ENCODE results near the gene SUSD4. TPM values are rescaled to one million over a fixed set of nuclear protein-coding genes. Genes with fewer than 3 reads are reported as not detected.

Gene SUSD4
- total and polyA plus RNA-seq, 2 donors (not counting 1 experiment from before 2014, with no cell fraction given), result 0.33 TPM; not detected in 1

DNA sequence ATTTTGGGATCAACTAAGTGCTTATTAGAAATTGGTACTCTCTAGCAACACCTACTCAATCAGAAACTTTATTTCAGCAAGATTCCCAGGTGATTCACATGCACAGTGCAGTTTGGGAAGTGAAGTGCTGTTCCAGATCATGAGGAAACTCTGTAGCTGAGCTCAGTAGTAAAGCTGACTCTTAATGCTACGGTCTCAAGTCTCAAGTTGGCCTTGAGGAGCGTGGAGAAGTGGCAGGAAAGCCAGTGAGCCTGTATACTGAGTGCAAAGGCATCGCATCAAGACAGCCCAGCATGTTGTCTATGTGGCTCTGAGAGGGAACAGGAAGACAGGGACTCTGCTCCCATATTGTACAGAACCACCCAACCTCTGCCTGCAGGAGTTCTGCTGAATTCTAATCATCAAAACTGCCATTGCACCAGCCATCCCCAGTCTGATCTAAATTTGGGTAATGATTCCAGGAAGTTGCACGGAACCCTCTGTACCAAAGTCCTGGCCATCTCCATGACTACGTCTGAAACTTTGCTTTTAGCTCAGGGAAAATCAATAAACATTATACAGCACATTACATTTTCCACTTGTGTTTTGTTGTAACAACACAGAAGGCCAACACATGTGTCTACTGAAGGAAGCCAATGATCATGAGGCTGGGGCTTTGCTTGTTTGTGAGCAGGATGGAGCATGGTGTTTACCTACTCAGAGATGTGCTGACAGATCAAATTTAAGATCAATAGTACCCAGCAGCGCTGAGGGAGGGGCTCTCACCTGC, 115.8 kb downstream of the SUSD4 start:
- H3K9me3 ChIP-seq (ENCODE audit: control insufficient read depth, insufficient read depth, low read depth, low read length), result no peaks in the 10 kb centered on the region
- no peak overlapping the region for H3K4me2 ChIP-seq (ENCODE audit: extremely low read depth, insufficient read depth, low read length)
- H3K27me3 ChIP-seq (ENCODE audit: control insufficient read depth, insufficient read depth, low read length), result no peaks in the 10 kb centered on the region
- no peak overlapping the region for H3K9ac ChIP-seq (ENCODE audit: insufficient read depth, low read length)
- no peaks in the 10 kb centered on the region for H3K4me1 ChIP-seq (ENCODE audit: control insufficient read depth, extremely low read depth, insufficient read depth, low read length)
- no peak for TF ChIP-seq EZH2 (IDR thresholded peaks at IDR 0.05; ENCODE audit: low read length, missing control alignments)
- TF ChIP-seq, protein P1, sequence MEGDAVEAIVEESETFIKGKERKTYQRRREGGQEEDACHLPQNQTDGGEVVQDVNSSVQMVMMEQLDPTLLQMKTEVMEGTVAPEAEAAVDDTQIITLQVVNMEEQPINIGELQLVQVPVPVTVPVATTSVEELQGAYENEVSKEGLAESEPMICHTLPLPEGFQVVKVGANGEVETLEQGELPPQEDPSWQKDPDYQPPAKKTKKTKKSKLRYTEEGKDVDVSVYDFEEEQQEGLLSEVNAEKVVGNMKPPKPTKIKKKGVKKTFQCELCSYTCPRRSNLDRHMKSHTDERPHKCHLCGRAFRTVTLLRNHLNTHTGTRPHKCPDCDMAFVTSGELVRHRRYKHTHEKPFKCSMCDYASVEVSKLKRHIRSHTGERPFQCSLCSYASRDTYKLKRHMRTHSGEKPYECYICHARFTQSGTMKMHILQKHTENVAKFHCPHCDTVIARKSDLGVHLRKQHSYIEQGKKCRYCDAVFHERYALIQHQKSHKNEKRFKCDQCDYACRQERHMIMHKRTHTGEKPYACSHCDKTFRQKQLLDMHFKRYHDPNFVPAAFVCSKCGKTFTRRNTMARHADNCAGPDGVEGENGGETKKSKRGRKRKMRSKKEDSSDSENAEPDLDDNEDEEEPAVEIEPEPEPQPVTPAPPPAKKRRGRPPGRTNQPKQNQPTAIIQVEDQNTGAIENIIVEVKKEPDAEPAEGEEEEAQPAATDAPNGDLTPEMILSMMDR (conservative IDR thresholded peaks at IDR 0.05 in 1 of 2, IDR thresholded peaks at IDR 0.05 in 1 of 2; ENCODE audit: low read depth in 1 of 2, low read length in 2 of 2), result no peak
- no peak overlapping the region for H3K27ac ChIP-seq (ENCODE audit: insufficient read depth, low read length)
- no peaks in the 10 kb centered on the region for H3K36me3 ChIP-seq (ENCODE audit: control insufficient read depth, insufficient read depth, low read length)
- no peaks in the 10 kb centered on the region for H4K20me1 ChIP-seq (ENCODE audit: control insufficient read depth, extremely low read depth, insufficient read depth, low read length)
- no peaks in the 10 kb centered on the region for H3K79me2 ChIP-seq (ENCODE audit: control insufficient read depth, insufficient read depth, low read length)
- H3K4me3 ChIP-seq (replicated peaks in 1 of 4; ENCODE audit: control extremely low read depth in 1 of 4, insufficient read depth in 1 of 4, low read depth in 3 of 4, low read length in 4 of 4), result no peak overlapping the region
- no peak overlapping the region for H2AFZ ChIP-seq (ENCODE audit: low read length)
- no peak for DNase-seq (ENCODE audit: low read depth in 2 of 2)

DNA sequence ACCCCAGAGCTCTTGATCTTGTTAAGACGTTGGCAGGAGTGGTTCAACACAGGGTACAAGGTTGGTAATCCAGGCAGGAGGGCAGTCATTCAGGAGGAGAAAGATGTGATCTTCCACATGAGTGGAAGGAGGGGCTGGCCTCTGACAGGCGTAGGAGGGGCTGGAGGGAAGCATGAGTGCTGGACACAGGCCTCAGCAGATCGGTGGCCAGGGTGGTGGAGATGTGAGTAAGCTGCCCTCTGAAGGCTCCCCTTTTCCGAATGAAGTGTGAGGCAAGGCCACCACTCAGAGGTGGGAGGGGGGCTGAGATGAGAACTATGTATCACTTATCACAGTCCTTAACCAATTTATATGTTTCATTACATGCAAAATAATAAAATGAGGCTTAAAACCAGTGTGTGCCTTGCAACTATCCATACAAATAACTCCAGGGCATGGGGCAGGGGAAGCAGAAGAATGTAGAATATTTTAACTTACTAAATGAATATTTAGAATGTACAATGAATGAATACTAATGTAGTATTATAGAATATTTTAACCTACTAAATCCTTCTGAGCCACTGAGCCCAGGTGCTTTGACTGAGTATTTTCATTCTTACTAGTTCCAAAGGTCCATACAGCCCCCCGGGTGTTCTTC, 117.4 kb downstream of the SUSD4 start:
- no peak overlapping the region for H2AFZ ChIP-seq (ENCODE audit: low read length)
- no peak overlapping the region for H3K9ac ChIP-seq (ENCODE audit: insufficient read depth, low read length)
- no peaks in the 10 kb centered on the region for H3K4me1 ChIP-seq (ENCODE audit: control insufficient read depth, extremely low read depth, insufficient read depth, low read length)
- DNase-seq (ENCODE audit: low read depth in 2 of 2), result no peak
- no peak overlapping the region for H3K27ac ChIP-seq (ENCODE audit: insufficient read depth, low read length)
- H3K36me3 ChIP-seq (ENCODE audit: control insufficient read depth, insufficient read depth, low read length), result no peaks in the 10 kb centered on the region
- H3K4me3 ChIP-seq (replicated peaks in 1 of 4; ENCODE audit: control extremely low read depth in 1 of 4, insufficient read depth in 1 of 4, low read depth in 3 of 4, low read length in 4 of 4), result no peak overlapping the region
- TF ChIP-seq, protein P1 (conservative IDR thresholded peaks at IDR 0.05 in 1 of 2, IDR thresholded peaks at IDR 0.05 in 1 of 2; ENCODE audit: low read depth in 1 of 2, low read length in 2 of 2), result no peak
- no peak for TF ChIP-seq EZH2 (IDR thresholded peaks at IDR 0.05; ENCODE audit: low read length, missing control alignments)
- H3K9me3 ChIP-seq (ENCODE audit: control insufficient read depth, insufficient read depth, low read depth, low read length), result no peaks in the 10 kb centered on the region
- no peaks in the 10 kb centered on the region for H3K27me3 ChIP-seq (ENCODE audit: control insufficient read depth, insufficient read depth, low read length)
- no peak overlapping the region for H3K4me2 ChIP-seq (ENCODE audit: extremely low read depth, insufficient read depth, low read length)
- no peaks in the 10 kb centered on the region for H3K79me2 ChIP-seq (ENCODE audit: control insufficient read depth, insufficient read depth, low read length)
- no peaks in the 10 kb centered on the region for H4K20me1 ChIP-seq (ENCODE audit: control insufficient read depth, extremely low read depth, insufficient read depth, low read length)

DNA sequence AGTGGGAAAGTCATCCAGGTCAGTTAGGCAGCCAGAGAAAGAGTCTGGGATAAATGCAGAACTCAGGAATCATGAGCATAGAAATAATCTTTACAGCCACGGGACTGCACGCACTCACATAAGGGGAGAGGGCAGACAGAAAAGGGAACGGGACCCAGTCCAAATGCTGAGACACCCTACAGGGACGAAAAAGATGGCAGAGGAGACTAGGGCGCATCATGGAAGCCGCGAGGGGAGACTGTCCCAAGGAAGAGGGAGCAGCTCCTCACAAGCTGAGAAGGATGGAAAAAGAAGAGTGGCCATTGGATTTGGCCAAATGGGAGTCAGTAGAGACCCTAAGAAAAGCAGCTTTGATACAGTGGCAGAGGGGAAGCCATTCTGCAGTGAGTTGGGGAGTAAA, 118.0 kb downstream of the SUSD4 start:
- H3K27me3 ChIP-seq (ENCODE audit: control insufficient read depth, insufficient read depth, low read length), result no peaks in the 10 kb centered on the region
- H3K79me2 ChIP-seq (ENCODE audit: control insufficient read depth, insufficient read depth, low read length), result no peaks in the 10 kb centered on the region
- no peaks in the 10 kb centered on the region for H4K20me1 ChIP-seq (ENCODE audit: control insufficient read depth, extremely low read depth, insufficient read depth, low read length)
- no peaks in the 10 kb centered on the region for H3K36me3 ChIP-seq (ENCODE audit: control insufficient read depth, insufficient read depth, low read length)
- no peak for TF ChIP-seq EZH2 (IDR thresholded peaks at IDR 0.05; ENCODE audit: low read length, missing control alignments)
- TF ChIP-seq, protein P1 (conservative IDR thresholded peaks at IDR 0.05 in 1 of 2, IDR thresholded peaks at IDR 0.05 in 1 of 2; ENCODE audit: low read depth in 1 of 2, low read length in 2 of 2), result no peak
- H3K4me3 ChIP-seq (replicated peaks in 1 of 4; ENCODE audit: control extremely low read depth in 1 of 4, insufficient read depth in 1 of 4, low read depth in 3 of 4, low read length in 4 of 4), result no peak overlapping the region
- no peak overlapping the region for H3K4me2 ChIP-seq (ENCODE audit: extremely low read depth, insufficient read depth, low read length)
- no peaks in the 10 kb centered on the region for H3K4me1 ChIP-seq (ENCODE audit: control insufficient read depth, extremely low read depth, insufficient read depth, low read length)
- H2AFZ ChIP-seq (ENCODE audit: low read length), result no peak overlapping the region
- no peak overlapping the region for H3K9ac ChIP-seq (ENCODE audit: insufficient read depth, low read length)
- H3K9me3 ChIP-seq (ENCODE audit: control insufficient read depth, insufficient read depth, low read depth, low read length), result no peaks in the 10 kb centered on the region
- no peak overlapping the region for H3K27ac ChIP-seq (ENCODE audit: insufficient read depth, low read length)
- no peak for DNase-seq (ENCODE audit: low read depth in 2 of 2)
